IMR-90 (cell line): ENCODE measurements around the gene PAGE2B. TPM values are rescaled to one million over a fixed set of nuclear protein-coding genes. Genes with fewer than 3 reads are reported as not detected.

ENCODE experiments used
- ATAC-seq: fragments of 200-7000 bp; cut with Tn5 transposase; 2 replicates; pipeline ENCODE4 v1.9.1; 2020; ENCODE audit warnings: low read depth, mild to moderate bottlenecking, moderate library complexity
- BruUV-seq: library from RNA; stranded (reverse); fragments of 400-500 nt; replicated peaks from 2 replicates; lab custom pipeline; 2021; lab: Mats Ljungman, UMichigan
- CTCF ChIA-PET: fragments of 300-600 bp; formaldehyde crosslinking; extraction: SDS; loops from one replicate; lab custom pipeline; 2021; ENCODE audit warnings: antibody characterized with exemption; lab: Yijun Ruan, JAX
- POLR2A ChIA-PET: fragments of 300-600 bp; sonication (Branson Sonifier 250); formaldehyde crosslinking; loops from one replicate; lab custom pipeline; 2022; ENCODE audit warnings: antibody characterized with exemption; ENCODE audit not compliant: unreplicated experiment; lab: Charles Lee
- DNase-seq: peaks from one replicate; pipeline ENCODE4 v3.0.0; 2013
- H2AFZ ChIP-seq: replicated peaks from 2 replicates; pipeline ENCODE3; 2013; ENCODE audit warnings: low read length, mild to moderate bottlenecking; ENCODE audit not compliant: poor library complexity
- H2AK5ac ChIP-seq: 2 replicates; pipeline ENCODE4 v1.6.1; 2013; ENCODE audit warnings: low read depth, low read length, inconsistent platforms
- H2AK9ac ChIP-seq: replicated peaks from 2 replicates; pipeline ENCODE3; 2013; ENCODE audit warnings: mild to moderate bottlenecking, low read depth, low read length, moderate library complexity; ENCODE audit not compliant: poor library complexity
- H2BK120ac ChIP-seq: 2 replicates; pipeline ENCODE4 v1.6.1; 2013; ENCODE audit warnings: low read depth, low read length, inconsistent platforms
- H2BK15ac ChIP-seq: 3 replicates; pipeline ENCODE4 v1.6.1; 2013; ENCODE audit warnings: low read depth, low read length, inconsistent platforms
- H2BK20ac ChIP-seq: 2 replicates; pipeline ENCODE4 v1.6.1; 2013; ENCODE audit warnings: low read depth, mild to moderate bottlenecking, inconsistent platforms, low read length, moderate library complexity
- H2BK5ac ChIP-seq: 2 replicates; pipeline ENCODE4 v1.6.1; 2013; ENCODE audit warnings: mild to moderate bottlenecking, low read depth, low read length, inconsistent platforms; ENCODE audit not compliant: poor library complexity, severe bottlenecking
- H3K14ac ChIP-seq: replicated peaks from 2 replicates; pipeline ENCODE4 v1.6.1; 2013; ENCODE audit warnings: low read depth, low read length, inconsistent platforms
- H3K18ac ChIP-seq: 2 replicates; pipeline ENCODE4 v1.6.1; 2013; ENCODE audit warnings: low read depth, low read length, control low read depth
- H3K23ac ChIP-seq: 2 replicates; pipeline ENCODE4 v1.6.1; 2013; ENCODE audit warnings: low read depth, low read length, inconsistent platforms
- H3K27ac ChIP-seq: 2 replicates; pipeline ENCODE4 v1.5.1; 2013; ENCODE audit warnings: mild to moderate bottlenecking, control low read depth, low read length; ENCODE audit not compliant: insufficient read depth
- H3K27me3 ChIP-seq: 2 replicates; pipeline ENCODE4 v1.6.1; 2013; ENCODE audit warnings: low read length; ENCODE audit not compliant: control insufficient read depth, insufficient read depth
- H3K36me3 ChIP-seq: 2 replicates; pipeline ENCODE4 v1.6.1; 2013; ENCODE audit warnings: low read length, mixed read lengths; ENCODE audit not compliant: control insufficient read depth, insufficient read depth
- H3K4ac ChIP-seq: 2 replicates; pipeline ENCODE4 v1.6.1; 2013; ENCODE audit warnings: low read depth, low read length, inconsistent platforms
- H3K4me1 ChIP-seq: 2 replicates; pipeline ENCODE4 v1.6.1; 2013; ENCODE audit warnings: low read length, mixed read lengths; ENCODE audit not compliant: control insufficient read depth, insufficient read depth
- H3K4me2 ChIP-seq: 2 replicates; pipeline ENCODE4 v1.6.1; 2013; ENCODE audit warnings: low read depth, mild to moderate bottlenecking, control low read depth, low read length, moderate library complexity
- H3K4me3 ChIP-seq: 2 replicates; pipeline ENCODE4 v1.5.1; 2013; ENCODE audit warnings: low read depth, mild to moderate bottlenecking, control low read depth, low read length, moderate library complexity; ENCODE audit not compliant: insufficient read depth
- H3K56ac ChIP-seq: 2 replicates; pipeline ENCODE4 v1.6.1; 2013; ENCODE audit warnings: low read length, inconsistent platforms; ENCODE audit not compliant: insufficient read depth; ENCODE audit errors: extremely low read depth
- H3K79me1 ChIP-seq, 2 experiments: 2 replicates each; pipeline ENCODE4 v1.6.1; 2013; ENCODE audit warnings: low read length in 2 of 2, inconsistent platforms in 1 of 2, low read depth in 1 of 2
- H3K9ac ChIP-seq: 2 replicates; pipeline ENCODE4 v1.6.1; 2013; ENCODE audit warnings: low read depth, low read length, control low read depth
- H3K9me1 ChIP-seq: 2 replicates; pipeline ENCODE4 v1.6.1; 2013; ENCODE audit warnings: low read length, inconsistent platforms; ENCODE audit not compliant: insufficient read depth
- H3K9me3 ChIP-seq: 2 replicates; pipeline ENCODE4 v1.6.1; 2013; ENCODE audit warnings: low read length; ENCODE audit not compliant: control insufficient read depth, insufficient read depth
- H4K20me1 ChIP-seq: 2 replicates; pipeline ENCODE4 v1.6.1; 2013; ENCODE audit warnings: low read length, inconsistent platforms; ENCODE audit not compliant: insufficient read depth
- H4K5ac ChIP-seq: 2 replicates; pipeline ENCODE4 v1.6.1; 2013; ENCODE audit warnings: mild to moderate bottlenecking, low read depth, low read length, control low read depth
- H4K8ac ChIP-seq, 2 experiments: 2 replicates each; pipeline ENCODE4 v1.6.1; 2013; ENCODE audit warnings: low read depth in 2 of 2, low read length in 2 of 2, control low read depth in 1 of 2, inconsistent platforms in 1 of 2
- H4K91ac ChIP-seq: 2 replicates; pipeline ENCODE4 v1.6.1; 2013; ENCODE audit warnings: low read depth, low read length, inconsistent platforms; ENCODE audit not compliant: insufficient read depth
- CEBPB ChIP-seq: IDR thresholded peaks from 2 replicates; pipeline ENCODE4 v1.6.1; 2012; ENCODE audit warnings: low read depth, low read length, improper control_type of control experiment
- RCOR1 ChIP-seq: IDR thresholded peaks from 2 replicates; pipeline ENCODE4 v1.6.1; 2012; ENCODE audit warnings: mild to moderate bottlenecking, low read length, improper control_type of control experiment; ENCODE audit not compliant: insufficient replicate concordance
- RFX5 ChIP-seq: IDR thresholded peaks from 2 replicates; pipeline ENCODE4 v1.8.0; 2012; ENCODE audit warnings: low read depth, mild to moderate bottlenecking, low read length, moderate library complexity
- WGBS, 2 experiments: methylation state at CpG; one replicate each; pipeline versions ENCODE4 v1.1.5 to v1.1.7; 2013; ENCODE audit warnings: missing lambda C conversion rate in 2 of 2; ENCODE audit not compliant: insufficient read length in 1 of 2; ENCODE audit errors: extremely low coverage in 2 of 2; 5-methylcytosine and 5-hydroxymethylcytosine counted together
- dilution Hi-C: fragments of 300-500 bp; cut with HindIII; formaldehyde crosslinking; loops from one replicate; pipeline ENCODE4 v1.14.3; 2018; ENCODE audit warnings: low sequenced_read_pairs; ENCODE audit not compliant: unreplicated experiment
- in situ Hi-C: fragments of 300-500 bp; cut with MboI; formaldehyde crosslinking; loops from 3 replicates; pipeline ENCODE4 v1.14.3; 2019; ENCODE audit warnings: low sequenced_read_pairs, inconsistent platforms, mixed read lengths
- intact Hi-C: fragments of 100-400 bp; cut with micrococcal nuclease; formaldehyde crosslinking; loops from 2 replicates; pipeline ENCODE4 v1.10.0; 2022
- polyA plus RNA-seq, 3 experiments: library from polyadenylated mRNA; depleted of rRNA; stranded (reverse); fragments of >200 nt; gene quantifications; 2 replicates each; pipeline ENCODE4 v1.2.3, GENCODE V29; 2012; ENCODE audit warnings: low replicate concordance in 1 of 3
- total RNA-seq: library from RNA; depleted of rRNA; stranded (reverse); fragments of >200 nt; gene quantifications from 2 replicates; pipeline ENCODE4 v1.2.3, GENCODE V29; 2012; rRNA removed
- TF ChIP-seq, protein P1 (sequence below): fragments of 150-350 bp; IDR thresholded peaks from 2 replicates; pipeline ENCODE4 v1.6.1; 2016; ENCODE audit warnings: low read depth, mild to moderate bottlenecking, low read length, moderate library complexity, borderline replicate concordance
- TF ChIP-seq, protein P2 (sequence below): conservative IDR thresholded peaks from 2 replicates; pipeline ENCODE4 v1.5.1; 2012; ENCODE audit warnings: mild to moderate bottlenecking, low read depth, low read length, improper control_type of control experiment

Gene PAGE2B
- total and polyA plus RNA-seq, 2 of the 4 experiments (the other 2 are of a cell fraction): not detected

DNA sequence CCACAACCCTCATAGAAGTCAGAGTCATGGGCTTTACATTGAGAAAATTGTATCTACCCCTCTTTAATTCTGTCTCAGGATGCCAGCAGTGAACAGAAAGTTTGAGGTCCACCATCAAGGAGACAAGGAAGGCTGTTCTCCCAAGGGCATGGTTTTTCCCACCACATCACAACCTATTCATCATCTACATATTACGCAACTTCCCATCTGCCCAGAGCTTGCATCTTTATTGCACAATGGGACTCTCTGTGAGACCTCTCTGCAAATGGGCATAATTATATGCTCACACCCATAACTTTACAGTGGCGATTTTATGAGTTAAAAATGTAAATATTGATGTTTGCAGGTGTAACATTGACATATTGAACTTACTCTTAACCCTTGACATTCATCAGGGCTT is 52.9 kb downstream of the PAGE2B start:
- H2AK5ac ChIP-seq: no peak overlapping the region
- no peak overlapping the region for H2BK20ac ChIP-seq
- H3K36me3 ChIP-seq: no peaks in the 10 kb centered on the region
- H3K27me3 ChIP-seq: peaks cover 9% of the 10 kb centered on the region; the same call in 1 of the 2 replicates
- no peaks in the 10 kb centered on the region for H3K4me1 ChIP-seq
- H3K56ac ChIP-seq: no peak overlapping the region
- H4K5ac ChIP-seq: no peak overlapping the region
- H2BK120ac ChIP-seq: no peak overlapping the region
- H3K23ac ChIP-seq: no peak overlapping the region
- H2AK9ac ChIP-seq: no peak overlapping the region
- in situ Hi-C loops (no loop called here), dilution Hi-C loops (no loop called here), intact Hi-C loops (no loop called here)
- no peak overlapping the region for H2AFZ ChIP-seq
- H3K9me3 ChIP-seq: no peaks in the 10 kb centered on the region
- no peak overlapping the region for H3K4me3 ChIP-seq
- DNase-seq (no peak), ATAC-seq (no peak)
- H2BK5ac ChIP-seq: no peak overlapping the region
- no CpG with 5 or more reads among the region's 2 CpGs for WGBS, 2 experiments
- no peak overlapping the region for H3K18ac ChIP-seq
- H3K79me1 ChIP-seq: no peaks in the 10 kb centered on the region
- no peak overlapping the region for H4K91ac ChIP-seq
- BruUV-seq: no TSS peak
- ChIA-PET CTCF (no interaction called here), POLR2A (no interaction called here)
- TF ChIP-seq CEBPB (peak; percentile 91), RCOR1 (no peak), RFX5 (no peak)
- TF ChIP-seq, protein P1, sequence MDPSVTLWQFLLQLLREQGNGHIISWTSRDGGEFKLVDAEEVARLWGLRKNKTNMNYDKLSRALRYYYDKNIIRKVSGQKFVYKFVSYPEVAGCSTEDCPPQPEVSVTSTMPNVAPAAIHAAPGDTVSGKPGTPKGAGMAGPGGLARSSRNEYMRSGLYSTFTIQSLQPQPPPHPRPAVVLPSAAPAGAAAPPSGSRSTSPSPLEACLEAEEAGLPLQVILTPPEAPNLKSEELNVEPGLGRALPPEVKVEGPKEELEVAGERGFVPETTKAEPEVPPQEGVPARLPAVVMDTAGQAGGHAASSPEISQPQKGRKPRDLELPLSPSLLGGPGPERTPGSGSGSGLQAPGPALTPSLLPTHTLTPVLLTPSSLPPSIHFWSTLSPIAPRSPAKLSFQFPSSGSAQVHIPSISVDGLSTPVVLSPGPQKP: no peak
- TF ChIP-seq, protein P2, sequence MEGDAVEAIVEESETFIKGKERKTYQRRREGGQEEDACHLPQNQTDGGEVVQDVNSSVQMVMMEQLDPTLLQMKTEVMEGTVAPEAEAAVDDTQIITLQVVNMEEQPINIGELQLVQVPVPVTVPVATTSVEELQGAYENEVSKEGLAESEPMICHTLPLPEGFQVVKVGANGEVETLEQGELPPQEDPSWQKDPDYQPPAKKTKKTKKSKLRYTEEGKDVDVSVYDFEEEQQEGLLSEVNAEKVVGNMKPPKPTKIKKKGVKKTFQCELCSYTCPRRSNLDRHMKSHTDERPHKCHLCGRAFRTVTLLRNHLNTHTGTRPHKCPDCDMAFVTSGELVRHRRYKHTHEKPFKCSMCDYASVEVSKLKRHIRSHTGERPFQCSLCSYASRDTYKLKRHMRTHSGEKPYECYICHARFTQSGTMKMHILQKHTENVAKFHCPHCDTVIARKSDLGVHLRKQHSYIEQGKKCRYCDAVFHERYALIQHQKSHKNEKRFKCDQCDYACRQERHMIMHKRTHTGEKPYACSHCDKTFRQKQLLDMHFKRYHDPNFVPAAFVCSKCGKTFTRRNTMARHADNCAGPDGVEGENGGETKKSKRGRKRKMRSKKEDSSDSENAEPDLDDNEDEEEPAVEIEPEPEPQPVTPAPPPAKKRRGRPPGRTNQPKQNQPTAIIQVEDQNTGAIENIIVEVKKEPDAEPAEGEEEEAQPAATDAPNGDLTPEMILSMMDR: no peak
- H4K8ac ChIP-seq: no peak overlapping the region
- no peak overlapping the region for H3K4me2 ChIP-seq
- no peak overlapping the region for H3K27ac ChIP-seq
- no peak overlapping the region for H3K4ac ChIP-seq
- H4K20me1 ChIP-seq: no peaks in the 10 kb centered on the region
- H3K9ac ChIP-seq: no peak overlapping the region
- no peak overlapping the region for H2BK15ac ChIP-seq
- H3K9me1 ChIP-seq: no peaks in the 10 kb centered on the region
- H3K14ac ChIP-seq: no peak overlapping the region

Other genes starting within 250 kb of the PAGE2B start
- 25.8 and 35.1 TPM in 2 replicates for gene TRO, start 154.2 kb upstream of the PAGE2B start, total RNA-seq
- gene TRO, start 154.2 kb upstream of the PAGE2B start, polyA plus RNA-seq (2012; rRNA removed): 46.3 and 54.2 TPM in 2 replicates
- gene PFKFB1, start 80.8 kb upstream of the PAGE2B start, total RNA-seq: under 0.01 TPM in 1 of 2 replicates, not detected in the other
- gene PFKFB1, start 80.8 kb upstream of the PAGE2B start, polyA plus RNA-seq (2012; rRNA removed): 0.10 and 0.15 TPM in 2 replicates
- 3.4 and 4.2 TPM in 2 replicates for gene APEX2, start 74.7 kb upstream of the PAGE2B start, total RNA-seq
- gene APEX2, start 74.7 kb upstream of the PAGE2B start, polyA plus RNA-seq (2012; rRNA removed): 16.5 and 19.1 TPM in 2 replicates
- not detected in 2 replicates for gene ALAS2, start 44.1 kb upstream of the PAGE2B start, total RNA-seq
- gene ALAS2, start 44.1 kb upstream of the PAGE2B start, polyA plus RNA-seq (2012; rRNA removed): not detected in 2 replicates
- not detected in 2 replicates for gene PAGE2, start 14.0 kb downstream of the PAGE2B start, total RNA-seq
- gene PAGE2, start 14.0 kb downstream of the PAGE2B start, polyA plus RNA-seq (2012; rRNA removed): not detected in 2 replicates
- gene PAGE5, start 145.3 kb downstream of the PAGE2B start, total RNA-seq: not detected in 2 replicates
- gene PAGE5, start 145.3 kb downstream of the PAGE2B start, polyA plus RNA-seq (2012; rRNA removed): not detected in 2 replicates
- not detected in 2 replicates for gene PAGE3, start 189.9 kb downstream of the PAGE2B start, total RNA-seq
- gene PAGE3, start 189.9 kb downstream of the PAGE2B start, polyA plus RNA-seq (2012; rRNA removed): not detected in 2 replicates